ENCODE results near the gene ECHS1. TPM values are rescaled to one million over a fixed set of nuclear protein-coding genes. Genes with fewer than 3 reads are reported as not detected.

The ECHS1 gene
- polyA plus RNA-seq, 1 of the 3 experiments (the other 2 are of a cell fraction) = 97.8 TPM

DNA sequence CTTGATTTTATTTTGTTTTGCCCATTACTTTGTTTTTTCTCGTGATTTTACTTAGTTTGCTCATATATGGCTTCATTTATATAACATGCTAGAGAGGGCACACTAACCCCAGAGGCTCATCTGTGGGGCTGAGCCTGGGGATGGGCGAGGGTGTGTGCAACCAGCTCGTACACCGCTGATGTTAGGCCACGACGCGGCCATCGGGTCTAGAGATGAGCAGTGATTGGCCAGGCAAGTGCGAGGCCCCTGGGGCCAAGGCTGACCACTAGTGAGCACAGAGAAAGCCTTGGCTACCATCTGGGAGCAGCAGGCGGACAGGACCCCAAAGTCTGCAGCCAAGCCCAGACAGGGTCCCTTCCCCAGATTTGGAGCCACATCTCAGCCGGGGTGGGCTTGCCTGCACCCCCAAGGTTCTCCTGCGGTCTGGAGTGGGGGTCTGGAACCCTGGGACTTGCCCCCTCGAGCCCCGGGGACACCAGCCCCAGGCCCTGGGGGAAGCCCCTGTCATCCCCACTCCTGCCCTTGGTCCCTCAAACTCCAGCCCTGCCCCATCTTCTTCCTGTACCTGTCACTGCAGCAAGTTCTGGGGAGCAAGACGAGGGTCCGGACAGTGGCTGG lies 19.1 kb downstream of the ECHS1 start:
- no peaks in the 10 kb centered on the region for H4K20me1 ChIP-seq (ENCODE audit: insufficient read depth)
- 93% methylated on average over 11 of the region's 16 CpGs for WGBS (ENCODE audit: low lambda C conversion rate)
- no peak for DNase-seq
- no peak overlapping the region for H3K27ac ChIP-seq (ENCODE audit: low read depth in 2 of 2, low read length in 1 of 2)
- no peak overlapping the region for H3K9ac ChIP-seq
- no peak overlapping the region for H3K4me2 ChIP-seq
- no peaks in the 10 kb centered on the region for H3K79me2 ChIP-seq (ENCODE audit: insufficient read depth)
- ChIA-PET POLR2A (no interaction called here), CTCF (interaction anchor here (0.8 to 1.1 kb wide), 2 partner anchors 25 to 46 kb away, joined by 3 to 5 read pairs; no protein-coding TSS in a partner anchor)
- H3K4me3 ChIP-seq (ENCODE audit: low read depth in 2 of 2, low read length in 1 of 2) = no peak overlapping the region
- TF ChIP-seq ELF1 (IDR thresholded peaks at IDR 0.05) (no peak), FOSL2 (IDR thresholded peaks at IDR 0.05; ENCODE audit: borderline replicate concordance, low read depth) (no peak)
- no peaks in the 10 kb centered on the region for H3K27me3 ChIP-seq (ENCODE audit: insufficient read depth)
- H3K4me1 ChIP-seq (ENCODE audit: control insufficient read depth in 1 of 2, insufficient read depth in 2 of 2, low read depth in 1 of 2, low read length in 1 of 2) = peaks cover 0 to 26% of the 10 kb centered on the region in 2 experiments; a peak in 1 of 4 replicates
- peaks cover 0 to 3% of the 10 kb centered on the region in 2 experiments for H3K36me3 ChIP-seq (replicated peaks in 1 of 2; ENCODE audit: control insufficient read depth in 1 of 2, insufficient read depth in 2 of 2, low read length in 1 of 2)
- H3K9me2 ChIP-seq = no peaks in the 10 kb centered on the region
- no peaks in the 10 kb centered on the region for H3K9me3 ChIP-seq
- H2AFZ ChIP-seq (ENCODE audit: low read depth) = no peak overlapping the region
- H3F3A ChIP-seq (replicated peaks; ENCODE audit: insufficient read depth) = no peaks in the 10 kb centered on the region

DNA sequence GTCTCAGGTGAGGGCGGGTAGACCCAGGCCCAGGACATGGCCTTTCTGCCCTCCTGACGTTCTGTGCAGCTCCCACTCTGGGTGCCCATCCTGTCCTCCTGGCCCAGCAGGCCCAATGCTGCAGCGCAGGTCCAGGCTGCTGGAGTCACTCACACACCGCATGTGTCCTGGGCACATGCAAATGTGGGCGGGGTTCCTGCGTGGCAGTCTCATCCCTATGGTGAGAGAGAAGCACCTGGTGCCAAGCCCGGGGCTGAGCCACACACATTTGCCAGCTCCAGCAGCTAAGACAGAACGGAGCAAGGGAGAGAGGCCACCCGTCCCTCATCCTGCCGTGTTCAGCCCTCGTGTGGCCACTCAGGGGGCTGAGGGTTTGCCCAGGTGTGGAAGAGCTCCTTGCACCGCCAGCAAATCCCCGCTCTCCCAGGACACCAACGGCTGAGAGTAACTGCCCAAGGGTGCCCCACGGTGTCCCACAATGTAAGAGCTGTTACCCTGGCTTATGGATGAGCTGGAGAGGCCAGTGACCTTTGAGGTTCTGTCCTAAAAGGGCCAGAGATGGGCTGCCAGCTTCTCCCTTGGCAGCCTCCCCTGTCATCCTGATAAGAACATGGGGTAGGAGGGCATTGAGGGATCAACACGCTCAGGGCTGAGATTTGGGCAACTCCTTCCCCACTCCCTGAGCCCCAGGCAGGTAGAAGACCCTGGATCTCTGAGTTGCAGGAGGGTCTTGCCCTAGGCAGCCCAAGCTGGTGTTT lies 19.8 kb downstream of the ECHS1 start:
- Histone ChIP-seq H3F3A (replicated peaks; ENCODE audit: insufficient read depth) (no peaks in the 10 kb centered on the region), H3K36me3 (replicated peaks in 1 of 2; ENCODE audit: control insufficient read depth in 1 of 2, insufficient read depth in 2 of 2, low read length in 1 of 2) (peaks cover 0 to 3% of the 10 kb centered on the region in 2 experiments), H3K9me3 (no peaks in the 10 kb centered on the region), H3K27ac (ENCODE audit: low read depth in 2 of 2, low read length in 1 of 2) (no peak overlapping the region), H3K27me3 (ENCODE audit: insufficient read depth) (0 out of 2 replicates have a peak, but pooled peaks cover under 1% of the 10 kb centered on the region), H3K4me3 (ENCODE audit: low read depth in 2 of 2, low read length in 1 of 2) (no peak overlapping the region), H3K4me2 (no peak overlapping the region), H3K9ac (no peak overlapping the region), H3K79me2 (ENCODE audit: insufficient read depth) (no peaks in the 10 kb centered on the region), H4K20me1 (ENCODE audit: insufficient read depth) (no peaks in the 10 kb centered on the region), H3K4me1 (ENCODE audit: control insufficient read depth in 1 of 2, insufficient read depth in 2 of 2, low read depth in 1 of 2, low read length in 1 of 2) (peaks cover 0 to 19% of the 10 kb centered on the region in 2 experiments; a peak in 1 of 4 replicates), H2AFZ (ENCODE audit: low read depth) (no peak overlapping the region), H3K9me2 (no peaks in the 10 kb centered on the region)
- WGBS (ENCODE audit: low lambda C conversion rate) = 93% methylated on average over 8 of the region's 16 CpGs
- ChIA-PET POLR2A (interaction anchor here (0.6 kb wide), 1 partner anchor 940 kb away, joined by 5 read pairs; no protein-coding TSS in a partner anchor), CTCF (interaction anchor here (0.8 to 1.1 kb wide), 2 partner anchors 24 to 46 kb away, joined by 3 to 5 read pairs; no protein-coding TSS in a partner anchor)
- TF ChIP-seq RCOR1 (IDR thresholded peaks at IDR 0.05; ENCODE audit: low read length) = no peak
- no peak for TF ChIP-seq CHD2 (IDR thresholded peaks at IDR 0.05; ENCODE audit: low read length, partially characterized antibody)
- TF ChIP-seq, protein P1, sequence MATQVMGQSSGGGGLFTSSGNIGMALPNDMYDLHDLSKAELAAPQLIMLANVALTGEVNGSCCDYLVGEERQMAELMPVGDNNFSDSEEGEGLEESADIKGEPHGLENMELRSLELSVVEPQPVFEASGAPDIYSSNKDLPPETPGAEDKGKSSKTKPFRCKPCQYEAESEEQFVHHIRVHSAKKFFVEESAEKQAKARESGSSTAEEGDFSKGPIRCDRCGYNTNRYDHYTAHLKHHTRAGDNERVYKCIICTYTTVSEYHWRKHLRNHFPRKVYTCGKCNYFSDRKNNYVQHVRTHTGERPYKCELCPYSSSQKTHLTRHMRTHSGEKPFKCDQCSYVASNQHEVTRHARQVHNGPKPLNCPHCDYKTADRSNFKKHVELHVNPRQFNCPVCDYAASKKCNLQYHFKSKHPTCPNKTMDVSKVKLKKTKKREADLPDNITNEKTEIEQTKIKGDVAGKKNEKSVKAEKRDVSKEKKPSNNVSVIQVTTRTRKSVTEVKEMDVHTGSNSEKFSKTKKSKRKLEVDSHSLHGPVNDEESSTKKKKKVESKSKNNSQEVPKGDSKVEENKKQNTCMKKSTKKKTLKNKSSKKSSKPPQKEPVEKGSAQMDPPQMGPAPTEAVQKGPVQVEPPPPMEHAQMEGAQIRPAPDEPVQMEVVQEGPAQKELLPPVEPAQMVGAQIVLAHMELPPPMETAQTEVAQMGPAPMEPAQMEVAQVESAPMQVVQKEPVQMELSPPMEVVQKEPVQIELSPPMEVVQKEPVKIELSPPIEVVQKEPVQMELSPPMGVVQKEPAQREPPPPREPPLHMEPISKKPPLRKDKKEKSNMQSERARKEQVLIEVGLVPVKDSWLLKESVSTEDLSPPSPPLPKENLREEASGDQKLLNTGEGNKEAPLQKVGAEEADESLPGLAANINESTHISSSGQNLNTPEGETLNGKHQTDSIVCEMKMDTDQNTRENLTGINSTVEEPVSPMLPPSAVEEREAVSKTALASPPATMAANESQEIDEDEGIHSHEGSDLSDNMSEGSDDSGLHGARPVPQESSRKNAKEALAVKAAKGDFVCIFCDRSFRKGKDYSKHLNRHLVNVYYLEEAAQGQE (IDR thresholded peaks at IDR 0.05; ENCODE audit: low read depth, low read length) = no peak
- TF ChIP-seq, protein P2, sequence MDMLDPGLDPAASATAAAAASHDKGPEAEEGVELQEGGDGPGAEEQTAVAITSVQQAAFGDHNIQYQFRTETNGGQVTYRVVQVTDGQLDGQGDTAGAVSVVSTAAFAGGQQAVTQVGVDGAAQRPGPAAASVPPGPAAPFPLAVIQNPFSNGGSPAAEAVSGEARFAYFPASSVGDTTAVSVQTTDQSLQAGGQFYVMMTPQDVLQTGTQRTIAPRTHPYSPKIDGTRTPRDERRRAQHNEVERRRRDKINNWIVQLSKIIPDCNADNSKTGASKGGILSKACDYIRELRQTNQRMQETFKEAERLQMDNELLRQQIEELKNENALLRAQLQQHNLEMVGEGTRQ (IDR thresholded peaks at IDR 0.05; ENCODE audit: borderline replicate concordance, low read depth, low read length) = no peak
- TF ChIP-seq GABPA (IDR thresholded peaks at IDR 0.05; ENCODE audit: low read depth) = no peak
- TF ChIP-seq, protein P3, sequence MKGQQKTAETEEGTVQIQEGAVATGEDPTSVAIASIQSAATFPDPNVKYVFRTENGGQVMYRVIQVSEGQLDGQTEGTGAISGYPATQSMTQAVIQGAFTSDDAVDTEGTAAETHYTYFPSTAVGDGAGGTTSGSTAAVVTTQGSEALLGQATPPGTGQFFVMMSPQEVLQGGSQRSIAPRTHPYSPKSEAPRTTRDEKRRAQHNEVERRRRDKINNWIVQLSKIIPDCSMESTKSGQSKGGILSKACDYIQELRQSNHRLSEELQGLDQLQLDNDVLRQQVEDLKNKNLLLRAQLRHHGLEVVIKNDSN (IDR thresholded peaks at IDR 0.05; ENCODE audit: borderline replicate concordance, low read depth) = no peak
- TF ChIP-seq TEAD4 (IDR thresholded peaks at IDR 0.05; ENCODE audit: borderline replicate concordance, insufficient read depth) = no peak
- TF ChIP-seq FOXM1 (IDR thresholded peaks at IDR 0.05; ENCODE audit: low read depth) = no peak
- TF ChIP-seq YY1 (IDR thresholded peaks at IDR 0.05; ENCODE audit: low read depth) = no peak
- no peak for TF ChIP-seq ELF1 (IDR thresholded peaks at IDR 0.05)
- no peak for DNase-seq
